HG03432 (cell line): Measurements from ENCODE around the gene SUPV3L1.

Experiments used
- ATAC-seq: cut with Tn5 transposase; IDR thresholded peaks from one replicate; pipeline ENCODE4 v1.9.1; 2021; ENCODE audit warnings: mild to moderate bottlenecking, moderate library complexity; ENCODE audit not compliant: unreplicated experiment

The SUPV3L1 gene

DNA sequence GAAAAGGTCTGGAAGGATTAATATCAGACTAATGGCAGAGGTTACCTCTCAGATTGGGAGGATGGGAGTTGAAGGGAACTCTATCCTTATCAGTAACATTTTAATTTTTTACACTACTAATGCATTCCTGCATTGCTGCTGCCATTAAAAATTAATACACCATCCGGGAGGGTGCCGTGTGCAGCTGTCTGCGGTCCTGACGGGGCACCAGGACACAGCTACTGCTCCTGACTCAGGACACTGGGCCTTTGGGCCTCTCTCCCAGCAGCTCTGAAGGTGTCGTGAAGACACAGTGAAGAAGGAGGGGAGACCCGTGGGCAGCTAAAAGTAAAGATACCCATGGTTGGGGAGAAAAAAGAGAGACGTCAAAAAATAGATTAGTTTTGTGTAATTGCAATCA, 74.8 kb downstream of the SUPV3L1 start:
- no peak for ATAC-seq
